ENCODE results near the gene BMP7.
"Not testable (repeated sequence)": the region's sequence is repeated elsewhere in the genome, so short reads cannot be mapped to it uniquely, and the experiment has no call there.

The BMP7 gene

GRCh38 chr20:57287007-57287880 lies 20.8 kb upstream of the BMP7 start:
- no peak for DNase-seq

- DNase-seq, result no peak
Measured at GRCh38 chr20:57283860-57284259, 17.4 kb upstream of the BMP7 start.

- no peak for DNase-seq
Measured at GRCh38 chr20:57282670-57283361, 16.4 kb upstream of the BMP7 start.

GRCh38 chr20:57281900-57282299 lies 15.5 kb upstream of the BMP7 start:
- no peak for DNase-seq

- no peak for DNase-seq
Measured at GRCh38 chr20:57280221-57280620, 13.8 kb upstream of the BMP7 start.

- not testable (repeated sequence) for DNase-seq
Measured at GRCh38 chr20:57279548-57279947, 13.1 kb upstream of the BMP7 start.

- DNase-seq, result no peak
Measured at GRCh38 chr20:57278457-57278856, 12.0 kb upstream of the BMP7 start.

- no peak for DNase-seq
Measured at GRCh38 chr20:57277398-57278105, 11.1 kb upstream of the BMP7 start.

- DNase-seq, result no peak
Measured at GRCh38 chr20:57276221-57276620, 9.8 kb upstream of the BMP7 start.

GRCh38 chr20:57275813-57276212 lies 9.4 kb upstream of the BMP7 start:
- no peak for DNase-seq

- DNase-seq, result no peak
Measured at GRCh38 chr20:57275334-57275733, 8.9 kb upstream of the BMP7 start.

GRCh38 chr20:57274846-57275245 lies 8.4 kb upstream of the BMP7 start:
- DNase-seq, result no peak

- DNase-seq, result no peak
Measured at GRCh38 chr20:57274299-57274698, 7.9 kb upstream of the BMP7 start.

- DNase-seq, result no peak
Measured at GRCh38 chr20:57272883-57273535, 6.6 kb upstream of the BMP7 start.

GRCh38 chr20:57270204-57270984 lies 4.0 kb upstream of the BMP7 start:
- no peak for DNase-seq

- DNase-seq, result no peak
Measured at GRCh38 chr20:57269148-57269984, 2.9 kb upstream of the BMP7 start.

GRCh38 chr20:57268399-57269076 lies 2.1 kb upstream of the BMP7 start:
- no peak for DNase-seq

- DNase-seq, result no peak
Measured at GRCh38 chr20:57267158-57267821, 849 bp upstream of the BMP7 start.

GRCh38 chr20:57265997-57266290 lies 497 bp downstream of the BMP7 start:
- DNase-seq, result no peak

GRCh38 chr20:57265336-57265996 lies 975 bp downstream of the BMP7 start:
- DNase-seq, result no peak

Measured in NCI-H1694 (cell line).